ENCODE results near the gene NF1.
"Not testable (repeated sequence)": the region's sequence is repeated elsewhere in the genome, so short reads cannot be mapped to it uniquely, and the experiment has no call there.

The NF1 gene

DNA sequence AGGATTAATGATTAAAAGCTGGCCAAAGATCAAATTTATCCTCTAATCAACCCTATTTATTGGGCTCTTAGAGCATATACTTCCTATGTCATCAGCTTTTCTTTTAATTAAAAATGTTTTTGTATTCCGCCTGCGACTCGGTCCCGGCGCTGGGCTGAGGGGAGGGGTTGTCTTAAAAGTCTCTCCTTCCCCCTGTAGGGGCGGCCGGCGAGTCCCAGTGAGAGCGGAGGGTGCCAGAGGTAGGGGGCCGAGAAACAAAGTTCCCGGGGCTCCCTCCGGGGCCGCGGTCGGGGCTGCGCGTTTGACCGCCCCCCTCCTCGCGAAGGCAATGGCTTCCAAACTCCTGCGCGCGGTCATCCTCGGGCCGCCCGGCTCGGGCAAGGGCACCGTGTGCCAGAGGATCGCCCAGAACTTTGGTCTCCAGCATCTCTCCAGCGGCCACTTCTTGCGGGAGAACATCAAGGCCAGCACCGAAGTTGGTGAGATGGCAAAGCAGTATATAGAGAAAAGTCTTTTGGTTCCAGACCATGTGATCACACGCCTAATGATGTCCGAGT lies 250.5 kb downstream of the NF1 start:
- DNase-seq: not testable (repeated sequence)

- DNase-seq: no peak
Observed at GRCh38 chr17:31349454-31349853, 254.7 kb downstream of the NF1 start.

- no peak for DNase-seq
Observed at GRCh38 chr17:31355935-31356334, 261.2 kb downstream of the NF1 start.

DNA sequence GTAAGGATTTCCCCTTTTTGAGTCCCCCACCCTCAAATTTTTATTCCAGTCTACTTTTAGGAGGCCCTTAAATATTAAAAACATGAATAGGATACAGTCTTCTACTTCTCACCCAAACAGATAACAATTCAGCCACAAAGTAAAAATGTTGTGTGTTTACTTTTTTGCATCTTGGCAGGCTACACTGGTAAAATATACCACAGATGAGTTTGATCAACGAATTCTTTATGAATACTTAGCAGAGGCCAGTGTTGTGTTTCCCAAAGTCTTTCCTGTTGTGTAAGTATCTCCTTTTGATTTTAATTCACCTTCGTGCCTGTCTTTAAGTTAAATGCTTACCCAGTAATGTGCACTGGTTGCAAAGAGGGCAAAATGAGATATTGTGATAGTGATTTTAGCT lies 262.3 kb downstream of the NF1 start:
- DNase-seq: no peak

DNA sequence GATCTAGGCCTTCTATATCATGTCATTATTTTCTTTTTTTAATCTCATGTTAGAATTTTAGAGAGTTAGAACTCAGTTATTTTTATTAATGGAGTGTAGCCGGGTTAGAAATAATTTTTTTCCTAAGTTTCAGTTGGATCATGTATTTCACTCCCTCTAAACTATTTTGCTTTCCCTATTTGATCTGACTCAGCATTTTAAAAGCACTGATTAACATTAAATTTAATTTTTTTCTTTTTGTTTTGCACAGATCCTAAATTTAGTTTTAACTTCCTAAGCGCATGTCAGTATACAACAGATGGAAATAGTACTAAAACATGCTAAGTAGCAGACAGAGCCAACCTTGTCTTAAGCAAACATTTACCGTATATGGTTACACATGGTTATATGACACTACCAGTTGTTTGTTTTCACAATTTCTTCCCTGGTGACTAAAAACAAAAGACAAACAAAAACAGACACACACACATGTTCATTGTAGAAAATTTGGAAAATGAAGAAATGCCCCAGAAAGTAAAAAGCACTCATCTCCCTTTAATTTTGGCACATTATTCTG lies 263.1 kb downstream of the NF1 start:
- no peak for DNase-seq

DNA sequence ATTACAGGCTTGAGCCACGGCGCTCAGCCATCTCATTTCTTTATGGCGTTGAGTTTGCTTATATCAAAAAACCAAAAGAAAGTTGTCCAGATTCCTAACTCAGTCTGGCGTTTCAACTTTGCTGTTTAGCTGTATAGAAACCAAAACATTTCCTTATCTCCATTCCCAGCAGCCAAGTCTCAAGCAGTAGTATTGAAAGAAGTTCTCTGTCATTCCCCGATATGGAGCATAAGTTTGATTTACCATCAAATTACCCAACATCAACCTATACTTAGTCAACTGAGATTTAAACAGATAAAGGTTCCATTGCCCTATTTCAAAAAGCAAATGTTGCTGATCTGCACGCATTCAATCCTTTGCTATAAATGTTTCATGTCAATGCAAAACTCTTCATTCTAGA lies 269.2 kb downstream of the NF1 start:
- DNase-seq: no peak

- no peak for DNase-seq
Observed at GRCh38 chr17:31366088-31366487, 271.3 kb downstream of the NF1 start.

DNA sequence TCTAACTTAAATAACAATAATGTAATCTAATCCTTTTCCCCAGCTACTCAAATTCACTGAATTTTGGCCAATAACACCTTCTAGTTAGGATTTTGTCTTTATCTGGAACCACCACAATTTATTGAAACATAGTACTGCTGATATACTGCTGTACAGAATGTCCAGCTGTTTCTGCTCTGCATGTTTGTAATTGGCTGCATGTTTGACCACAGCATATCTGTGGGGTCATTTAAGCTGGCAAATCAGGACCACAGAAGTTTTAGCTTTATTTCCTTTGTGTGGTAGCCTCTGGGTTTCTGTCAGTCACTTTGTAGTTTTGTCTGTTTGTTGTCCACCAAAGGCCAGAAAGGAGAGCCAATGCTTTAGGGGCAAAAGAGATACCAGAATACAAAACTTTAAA lies 274.5 kb downstream of the NF1 start:
- no peak for DNase-seq

DNA sequence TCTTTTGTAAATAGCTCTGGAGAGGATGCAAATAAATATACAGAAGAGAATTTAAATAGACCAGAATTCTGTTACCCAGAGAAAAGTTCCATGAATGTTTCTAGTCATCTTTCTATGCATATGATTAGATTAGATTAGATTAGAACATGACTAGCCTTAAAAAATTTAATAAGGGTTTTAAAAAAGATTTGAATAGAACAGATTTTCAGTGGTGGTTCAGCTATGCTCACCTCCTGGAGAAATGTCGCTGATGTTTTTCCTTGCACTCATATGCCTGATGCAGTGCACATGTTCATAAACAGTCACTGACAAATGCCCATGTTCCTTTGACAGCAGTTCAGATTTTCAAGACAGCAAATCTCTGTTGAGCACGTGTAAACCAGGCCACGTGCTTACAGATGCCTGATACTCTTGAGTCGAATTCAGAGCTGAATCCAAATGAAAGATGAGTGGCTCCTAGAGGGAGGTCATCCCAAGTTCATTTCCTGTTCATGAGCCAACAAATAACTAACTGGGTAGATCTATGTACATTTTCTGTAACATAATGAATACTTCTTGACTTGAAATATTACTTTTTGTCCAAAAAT lies 276.8 kb downstream of the NF1 start:
- DNase-seq: no peak

DNA sequence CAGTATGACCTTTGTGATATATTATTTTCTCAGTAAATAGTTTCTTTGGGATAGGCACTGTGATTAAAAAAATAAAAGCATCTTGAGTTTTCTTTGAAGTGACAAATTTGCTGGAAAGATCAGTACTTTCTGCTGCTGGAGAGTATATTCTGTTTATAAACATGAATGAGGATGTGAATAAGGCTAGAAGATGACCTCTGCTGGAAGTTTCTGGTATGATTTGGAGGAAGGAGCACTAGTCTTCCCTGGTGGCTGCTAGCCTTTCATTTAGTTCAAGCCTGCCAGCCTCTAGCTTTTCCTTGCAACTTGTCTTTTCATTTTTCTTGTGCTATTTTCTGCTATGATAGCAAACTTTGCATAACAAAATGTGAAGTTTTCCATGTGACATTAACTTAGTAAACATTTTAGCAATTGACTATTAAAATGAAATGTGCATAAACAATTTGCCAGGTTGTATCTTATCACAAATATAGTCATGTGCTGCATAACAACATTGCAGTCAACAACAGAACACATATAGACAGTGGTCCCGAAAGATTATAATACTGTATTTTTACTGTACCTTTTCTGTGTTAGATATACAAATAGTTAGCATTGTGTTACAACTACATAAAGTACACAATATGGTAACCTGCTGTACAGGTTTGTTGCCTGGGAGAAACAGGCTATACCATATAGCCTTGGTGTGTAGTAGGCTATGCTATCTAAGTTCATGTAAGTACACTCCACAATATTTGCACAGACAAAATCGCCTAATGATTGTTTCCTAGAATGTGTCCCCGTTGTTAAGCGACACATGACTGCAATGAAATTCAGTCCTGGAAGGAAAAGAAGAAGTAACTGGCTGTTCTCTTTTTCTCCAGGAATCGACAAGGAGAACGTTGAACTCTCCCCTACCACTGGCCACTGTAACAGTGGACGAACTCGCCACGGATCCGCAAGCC lies 278.6 kb downstream of the NF1 start:
- no peak for DNase-seq

GRCh38 chr17:31374094-31374447 lies 279.3 kb downstream of the NF1 start:
- no peak for DNase-seq

- DNase-seq: no peak
Observed at GRCh38 chr17:31374503-31374902, 279.7 kb downstream of the NF1 start.

GRCh38 chr17:31378638-31379037 lies 283.9 kb downstream of the NF1 start:
- no peak for DNase-seq

GRCh38 chr17:31379597-31380205 lies 284.9 kb downstream of the NF1 start:
- no peak for DNase-seq

DNA sequence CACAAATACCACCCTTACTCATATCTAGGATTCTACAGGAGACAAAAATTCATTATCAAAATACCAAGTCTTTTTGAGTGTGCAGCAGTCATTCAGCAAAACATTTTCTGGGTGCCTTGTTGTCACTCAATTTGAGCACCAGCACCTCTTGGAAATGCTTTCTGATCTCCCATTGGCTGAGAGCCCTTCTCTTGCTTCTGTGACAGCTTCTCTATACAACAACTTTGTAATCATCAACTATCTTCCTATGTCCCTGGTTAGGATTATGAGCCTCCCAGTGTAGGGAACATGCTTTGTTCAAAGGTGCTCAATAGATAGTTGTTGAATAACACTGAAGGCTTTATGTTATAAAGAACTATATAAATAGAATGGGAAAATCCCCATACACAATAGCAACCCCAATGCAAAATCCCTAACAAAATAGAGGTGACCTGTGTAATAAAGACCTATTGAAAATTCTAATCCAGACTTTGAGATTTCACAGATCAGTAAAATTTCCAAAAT lies 286.4 kb downstream of the NF1 start:
- no peak for DNase-seq

DNA sequence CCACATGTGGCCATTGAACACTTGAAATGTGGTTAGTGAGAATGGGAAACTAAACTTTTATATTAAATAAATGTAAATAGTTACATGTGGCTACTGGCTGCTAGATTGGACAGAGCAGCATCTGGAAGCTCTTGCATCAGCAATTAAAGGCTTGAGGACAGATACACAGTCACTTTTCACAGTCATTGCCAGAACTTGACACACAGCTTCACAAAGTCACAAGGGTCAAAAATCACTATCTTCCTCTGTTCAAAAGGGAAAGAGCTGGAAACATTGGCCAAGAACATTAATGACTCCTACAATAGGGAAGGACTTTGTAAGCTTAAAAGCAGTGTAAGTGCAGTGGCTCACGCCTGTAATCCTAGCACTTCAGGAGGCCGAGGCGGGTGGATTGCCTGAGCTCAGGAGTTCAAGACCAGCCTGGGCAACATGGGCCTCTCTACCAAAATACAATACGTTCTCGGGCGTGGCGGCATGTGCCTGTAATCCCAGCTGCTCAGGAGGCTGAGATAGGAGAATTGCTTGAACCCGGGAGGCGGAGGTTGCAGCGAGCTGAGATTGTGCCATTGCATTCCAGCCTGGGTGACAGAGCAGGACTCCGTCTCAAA lies 288.0 kb downstream of the NF1 start:
- not testable (repeated sequence) for DNase-seq

DNA sequence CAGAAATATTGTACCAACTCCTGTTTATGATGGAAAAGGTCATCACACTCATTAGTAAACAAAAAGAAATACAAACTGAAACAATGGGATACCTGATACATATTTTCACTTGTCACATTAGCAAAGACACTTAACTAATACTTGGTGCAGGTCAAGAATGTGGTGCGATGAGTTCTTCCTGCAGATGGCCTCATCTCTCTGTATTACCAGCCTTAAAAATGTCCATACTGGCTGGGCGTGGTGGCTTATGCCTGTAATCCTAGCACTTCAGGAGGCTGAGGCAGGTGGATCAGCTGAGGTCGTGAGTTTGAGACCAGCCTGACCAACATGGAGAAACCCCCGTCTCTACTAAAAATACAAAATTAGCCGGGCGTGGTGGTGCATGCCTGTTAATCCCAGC lies 288.7 kb downstream of the NF1 start:
- not testable (repeated sequence) for DNase-seq

GRCh38 chr17:31385428-31386285 lies 290.9 kb downstream of the NF1 start:
- DNase-seq: no peak

DNA sequence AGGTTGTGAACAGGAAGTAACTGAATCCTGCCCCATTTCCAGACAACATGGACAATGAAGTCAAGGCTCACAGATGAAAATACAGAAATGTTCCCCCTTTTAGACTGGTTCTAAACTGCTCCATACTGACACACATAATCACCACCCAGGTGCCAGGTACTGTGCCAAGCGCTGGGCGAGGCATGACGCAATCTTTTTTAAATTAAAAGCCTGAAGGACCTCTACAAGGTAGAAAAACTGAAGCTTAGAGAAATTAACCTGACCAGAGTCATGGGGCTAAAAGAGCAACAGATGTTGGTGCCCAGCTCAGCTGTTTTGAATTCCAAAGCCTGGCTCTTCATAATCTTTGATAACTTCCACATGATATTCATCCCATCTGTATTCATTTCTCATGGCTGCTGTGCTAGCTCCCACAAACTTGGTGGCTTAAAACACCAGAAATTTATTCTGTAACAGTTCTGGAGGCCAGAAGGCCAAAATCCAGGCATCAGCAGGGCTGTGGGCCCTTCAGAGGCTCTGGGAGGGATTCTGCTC lies 291.8 kb downstream of the NF1 start:
- DNase-seq: no peak

DNA sequence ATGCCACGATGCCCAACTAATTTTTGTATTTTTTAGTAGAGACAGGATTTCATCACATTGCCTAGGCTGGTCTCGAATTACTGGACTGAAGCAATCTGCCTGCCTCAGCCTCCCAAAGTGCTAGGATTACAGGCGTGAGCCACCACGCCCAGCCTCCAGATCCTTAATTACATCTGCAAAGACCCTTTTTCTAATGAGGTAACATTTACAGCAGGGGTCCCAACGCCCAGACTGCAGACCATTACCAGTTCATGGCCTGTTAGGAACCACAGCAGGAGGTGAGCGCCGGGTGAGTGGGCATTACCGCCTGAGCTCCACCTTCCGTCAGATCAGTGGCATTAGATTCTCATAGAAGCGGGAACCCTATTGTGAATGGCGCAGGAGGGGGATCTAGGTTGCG lies 292.7 kb downstream of the NF1 start:
- no peak for DNase-seq

- DNase-seq: no peak
Observed at GRCh38 chr17:31388351-31388750, 293.6 kb downstream of the NF1 start.

Data from retina (tissue), 1 donor.